Measurements from ENCODE around the gene C3orf22.
A peak's percentile ranks its signal among the peaks of the same experiment; 100 is the strongest.

C3orf22 gene

GRCh38 chr3:126581569-126581968 is 22.8 kb upstream of the C3orf22 start:
- TF ChIP-seq CTCF (IDR thresholded peaks at IDR 0.05; ENCODE audit: insufficient read depth, low read depth, low read length, missing control alignments), result no peak
- no peak for DNase-seq (ENCODE audit: low read depth)
- H3K4me3 ChIP-seq (ENCODE audit: low read length), result no peak overlapping the region

GRCh38 chr3:126580746-126581145 is 22.0 kb upstream of the C3orf22 start:
- no peak for TF ChIP-seq CTCF (IDR thresholded peaks at IDR 0.05; ENCODE audit: insufficient read depth, low read depth, low read length, missing control alignments)
- no peak for DNase-seq (ENCODE audit: low read depth)
- no peak overlapping the region for H3K4me3 ChIP-seq (ENCODE audit: low read length)

DNA sequence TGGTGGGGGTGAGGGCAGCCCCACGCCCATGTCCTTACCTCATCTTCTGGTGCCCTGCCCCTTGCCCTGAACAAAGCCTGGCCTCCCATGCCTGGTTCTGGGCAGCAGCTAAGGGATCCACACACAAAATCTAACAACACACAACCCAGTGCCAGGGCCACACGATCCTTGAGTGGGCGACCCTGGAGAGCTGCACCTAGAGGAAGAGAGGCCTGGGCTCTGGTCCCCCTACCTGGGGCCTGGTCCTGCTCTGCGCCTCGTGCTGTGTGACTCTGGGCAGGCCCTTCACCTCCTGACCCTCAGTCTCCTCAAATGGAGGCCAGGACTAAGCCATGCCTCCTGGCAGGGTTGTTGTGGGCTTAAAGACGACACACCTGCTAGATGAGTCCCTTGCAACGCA is 20.0 kb upstream of the C3orf22 start:
- no peak overlapping the region for H3K4me3 ChIP-seq (ENCODE audit: low read length)
- DNase-seq (ENCODE audit: low read depth), result no peak
- no peak for TF ChIP-seq CTCF (IDR thresholded peaks at IDR 0.05; ENCODE audit: insufficient read depth, low read depth, low read length, missing control alignments)

GRCh38 chr3:126577261-126577660 is 18.5 kb upstream of the C3orf22 start:
- TF ChIP-seq CTCF (IDR thresholded peaks at IDR 0.05; ENCODE audit: insufficient read depth, low read depth, low read length, missing control alignments), result no peak
- no peak for DNase-seq (ENCODE audit: low read depth)
- H3K4me3 ChIP-seq (ENCODE audit: low read length), result no peak overlapping the region

- TF ChIP-seq CTCF (IDR thresholded peaks at IDR 0.05; ENCODE audit: insufficient read depth, low read depth, low read length, missing control alignments), result no peak
- no peak overlapping the region for H3K4me3 ChIP-seq (ENCODE audit: low read length)
- DNase-seq (ENCODE audit: low read depth), result peak; percentile 45
These were observed 14.9 kb upstream of the C3orf22 start for GRCh38 chr3:126573492-126574117.

- no peak for TF ChIP-seq CTCF (IDR thresholded peaks at IDR 0.05; ENCODE audit: insufficient read depth, low read depth, low read length, missing control alignments)
These were observed 12.3 kb upstream of the C3orf22 start for GRCh38 chr3:126571078-126571477.

DNA sequence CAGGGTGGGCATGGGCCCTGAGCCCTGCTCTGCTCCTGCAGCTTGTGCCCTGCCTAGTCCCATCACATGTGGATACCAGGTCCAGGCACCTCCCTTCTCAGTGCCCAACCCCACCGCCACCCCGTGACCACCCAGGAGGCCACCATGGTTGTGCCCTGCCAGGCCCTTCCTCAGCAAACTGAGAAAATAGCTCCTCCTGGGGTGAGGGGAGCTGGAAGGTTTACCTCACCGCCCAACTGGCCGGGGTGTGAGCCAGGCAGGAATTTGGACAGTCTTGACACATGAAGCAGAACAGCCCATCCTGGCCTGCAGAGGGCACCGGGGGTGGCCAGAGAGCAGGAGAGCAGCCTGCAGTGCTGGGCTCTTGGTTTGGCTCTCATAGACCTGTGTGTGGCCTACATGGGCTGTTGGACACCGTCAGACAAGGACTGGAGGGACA is 11.4 kb upstream of the C3orf22 start:
- no peak for TF ChIP-seq CTCF (IDR thresholded peaks at IDR 0.05; ENCODE audit: insufficient read depth, low read depth, low read length, missing control alignments)

More at GRCh38 chr3:126571078-126571477, 12.3 kb upstream of the C3orf22 start:
- H3K4me3 ChIP-seq (ENCODE audit: low read length), result no peak overlapping the region
- no peak for DNase-seq (ENCODE audit: low read depth)

More for the DNA sequence above, 11.4 kb upstream of the C3orf22 start:
- no peak overlapping the region for H3K4me3 ChIP-seq (ENCODE audit: low read length)
- DNase-seq (ENCODE audit: low read depth), result no peak
